GM12892 (cell line): Measurements from ENCODE around the gene PHF21A.

Experiments
- POLR2A ChIP-seq: IDR thresholded peaks from 2 replicates; pipeline ENCODE4 v1.6.1; 2011; ENCODE audit warnings: low read depth, low read length, control low read depth
- POLR2AphosphoS5 ChIP-seq: IDR thresholded peaks from 2 replicates; pipeline ENCODE4 v1.6.1; 2011; ENCODE audit warnings: low read depth, low read length, control low read depth

GRCh38 chr11:45994371-45995341, 126.6 kb downstream of the PHF21A start:
- no peak for TF ChIP-seq POLR2A
- TF ChIP-seq POLR2AphosphoS5 = no peak
